Measurements from ENCODE around the gene SPINK1. TPM values are rescaled to one million over a fixed set of nuclear protein-coding genes. Genes with fewer than 3 reads are reported as not detected.

Gene SPINK1
- total RNA-seq (2022; extraction: Qiagen RNA extraction): 0.63 to 1.9 TPM (median 1.4 TPM) in 5 replicates

GRCh38 chr5:147831465-147831864 is at the start of gene SPINK1:
TSS of gene SPINK1 (minus strand) at chr5:147831671. CDS start at chr5:147831577, 94 bp downstream.

GRCh38 chr5:147878066-147878759 is 46.7 kb upstream of the SPINK1 start, which contains the start of gene SCGB3A2:
TSS of gene SCGB3A2 (plus strand) at chr5:147878711. CDS start at chr5:147878804, 93 bp downstream.

GRCh38 chr5:147782110-147783028 is 49.1 kb downstream of the SPINK1 start, which contains the start of gene JAKMIP2:
TSS of gene JAKMIP2 (minus strand) at chr5:147782728. CDS start at chr5:147671806, 110,922 bp downstream.

Other genes with a start within 250 kb of the SPINK1 start
- gene JAKMIP2, start 48.9 kb downstream of the SPINK1 start, total RNA-seq (2022; extraction: Qiagen RNA extraction): not detected in 5 replicates
- not detected in 5 replicates for gene SCGB3A2, start 47.0 kb upstream of the SPINK1 start, total RNA-seq (2022; extraction: Qiagen RNA extraction)
- 0.29 TPM in 1 of 5 replicates, not detected in the others for gene C5orf46, start 74.9 kb upstream of the SPINK1 start, total RNA-seq (2022; extraction: Qiagen RNA extraction)
- gene SPINK5, start 232.3 kb upstream of the SPINK1 start, total RNA-seq (2022; extraction: Qiagen RNA extraction): not detected in 5 replicates